ENCODE measurements around the gene STIMATE.

Gene STIMATE

DNA sequence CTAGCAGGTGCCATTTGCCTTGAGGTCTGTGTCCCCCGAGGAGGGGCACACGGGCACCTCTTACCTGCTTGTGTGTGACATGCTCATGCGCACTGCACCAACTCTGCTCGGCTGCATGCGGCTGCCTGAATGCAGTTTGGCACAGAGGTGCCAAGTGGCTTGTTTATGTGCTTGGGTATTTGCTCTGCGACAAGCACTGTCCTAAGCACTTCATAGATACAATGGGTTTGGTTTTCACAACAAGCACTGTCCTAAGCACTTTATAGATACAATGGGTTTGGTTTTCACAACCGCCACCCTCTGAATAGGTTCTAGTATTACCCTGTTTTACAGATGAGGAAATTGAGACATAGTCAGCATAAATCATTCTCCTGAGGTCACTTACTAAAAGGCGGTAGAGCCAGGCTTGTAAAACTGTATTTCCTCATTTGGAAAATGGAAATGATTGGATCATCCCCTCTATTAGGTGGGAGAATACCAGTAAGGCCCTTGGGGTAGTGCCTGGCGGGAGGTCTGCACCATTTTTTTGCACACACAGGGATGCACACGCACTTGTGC lies 67.4 kb downstream of the STIMATE start:
- no peaks in the 10 kb centered on the region for H3K36me3 ChIP-seq (ENCODE audit: control insufficient read depth, insufficient read depth, low read length, severe bottlenecking)
- no peaks in the 10 kb centered on the region for H3K9me3 ChIP-seq (ENCODE audit: control insufficient read depth, low read length)
- peaks cover 26% of the 10 kb centered on the region for H3K4me1 ChIP-seq (ENCODE audit: control insufficient read depth, insufficient read depth, low read length)
- no peak overlapping the region for H3K9ac ChIP-seq (ENCODE audit: low read length)
- H3K27me3 ChIP-seq (replicated peaks; ENCODE audit: control insufficient read depth, insufficient read depth, low read length): no peaks in the 10 kb centered on the region
- DNase-seq (ENCODE audit: low read depth): no peak
- H3K4me3 ChIP-seq (ENCODE audit: low read length): no peak overlapping the region

- H3K27me3 ChIP-seq (replicated peaks; ENCODE audit: control insufficient read depth, insufficient read depth, low read length): no peaks in the 10 kb centered on the region
- H3K9me3 ChIP-seq (ENCODE audit: control insufficient read depth, low read length): no peaks in the 10 kb centered on the region
- DNase-seq (ENCODE audit: low read depth): no peak
- H3K4me1 ChIP-seq (ENCODE audit: control insufficient read depth, insufficient read depth, low read length): peaks cover 21% of the 10 kb centered on the region
- no peak overlapping the region for H3K9ac ChIP-seq (ENCODE audit: low read length)
- H3K4me3 ChIP-seq (ENCODE audit: low read length): no peak overlapping the region
- no peaks in the 10 kb centered on the region for H3K36me3 ChIP-seq (ENCODE audit: control insufficient read depth, insufficient read depth, low read length, severe bottlenecking)
Observed at GRCh38 chr3:52829482-52829881, 67.9 kb downstream of the STIMATE start.

GRCh38 chr3:52827866-52828376 lies 69.4 kb downstream of the STIMATE start:
- Histone ChIP-seq H3K36me3 (ENCODE audit: control insufficient read depth, insufficient read depth, low read length, severe bottlenecking) (no peaks in the 10 kb centered on the region), H3K9me3 (ENCODE audit: control insufficient read depth, low read length) (no peaks in the 10 kb centered on the region)
- DNase-seq (ENCODE audit: low read depth): no peak

GRCh38 chr3:52827441-52827840 lies 69.9 kb downstream of the STIMATE start:
- Histone ChIP-seq H3K4me1 (ENCODE audit: control insufficient read depth, insufficient read depth, low read length) (peaks cover 21% of the 10 kb centered on the region), H3K4me3 (ENCODE audit: low read length) (no peak overlapping the region), H3K9ac (ENCODE audit: low read length) (no peak overlapping the region), H3K27me3 (replicated peaks; ENCODE audit: control insufficient read depth, insufficient read depth, low read length) (no peaks in the 10 kb centered on the region), H3K9me3 (ENCODE audit: control insufficient read depth, low read length) (no peaks in the 10 kb centered on the region), H3K36me3 (ENCODE audit: control insufficient read depth, insufficient read depth, low read length, severe bottlenecking) (no peaks in the 10 kb centered on the region)
- DNase-seq (ENCODE audit: low read depth): peak; percentile 18

More at GRCh38 chr3:52827866-52828376, 69.4 kb downstream of the STIMATE start:
- no peaks in the 10 kb centered on the region for H3K27me3 ChIP-seq (replicated peaks; ENCODE audit: control insufficient read depth, insufficient read depth, low read length)
- H3K4me1 ChIP-seq (ENCODE audit: control insufficient read depth, insufficient read depth, low read length): peaks cover 21% of the 10 kb centered on the region
- H3K4me3 ChIP-seq (ENCODE audit: low read length): no peak overlapping the region
- no peak overlapping the region for H3K9ac ChIP-seq (ENCODE audit: low read length)

- H3K9me3 ChIP-seq (ENCODE audit: control insufficient read depth, low read length): no peaks in the 10 kb centered on the region
- H3K9ac ChIP-seq (ENCODE audit: low read length): no peak overlapping the region
- no peak for DNase-seq (ENCODE audit: low read depth)
- H3K4me1 ChIP-seq (ENCODE audit: control insufficient read depth, insufficient read depth, low read length): no peaks in the 10 kb centered on the region
- peaks cover 4% of the 10 kb centered on the region for H3K27me3 ChIP-seq (replicated peaks; ENCODE audit: control insufficient read depth, insufficient read depth, low read length)
- H3K4me3 ChIP-seq (ENCODE audit: low read length): no peak overlapping the region
- H3K36me3 ChIP-seq (ENCODE audit: control insufficient read depth, insufficient read depth, low read length, severe bottlenecking): no peaks in the 10 kb centered on the region
Observed at GRCh38 chr3:52824037-52824436, 73.3 kb downstream of the STIMATE start.

GRCh38 chr3:52822363-52822762 lies 75.0 kb downstream of the STIMATE start:
- H3K27me3 ChIP-seq (replicated peaks; ENCODE audit: control insufficient read depth, insufficient read depth, low read length): peaks cover 5% of the 10 kb centered on the region
- no peaks in the 10 kb centered on the region for H3K9me3 ChIP-seq (ENCODE audit: control insufficient read depth, low read length)
- no peak overlapping the region for H3K9ac ChIP-seq (ENCODE audit: low read length)
- H3K4me3 ChIP-seq (ENCODE audit: low read length): no peak overlapping the region
- H3K4me1 ChIP-seq (ENCODE audit: control insufficient read depth, insufficient read depth, low read length): no peaks in the 10 kb centered on the region
- no peaks in the 10 kb centered on the region for H3K36me3 ChIP-seq (ENCODE audit: control insufficient read depth, insufficient read depth, low read length, severe bottlenecking)
- DNase-seq (ENCODE audit: low read depth): no peak

DNA sequence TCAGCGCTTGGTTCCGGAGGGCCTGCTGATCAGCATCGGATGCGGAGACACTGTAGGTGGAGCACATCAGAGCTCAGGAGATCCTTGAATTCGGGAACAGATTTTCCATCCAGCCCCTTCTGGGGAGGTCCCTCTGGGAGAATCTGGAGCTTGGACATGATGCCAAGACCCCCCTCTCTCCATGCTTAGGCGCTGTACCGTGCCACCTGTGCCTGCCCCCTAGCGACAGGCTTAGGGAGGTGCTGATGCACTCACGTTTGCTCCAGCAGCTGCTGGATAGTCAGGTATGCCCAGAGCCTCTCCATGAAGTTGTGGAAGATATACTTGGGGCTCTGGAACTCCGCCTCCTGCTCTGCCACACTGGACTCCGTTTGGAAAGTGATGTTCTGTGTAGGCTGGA lies 76.6 kb downstream of the STIMATE start:
- Histone ChIP-seq H3K4me1 (ENCODE audit: control insufficient read depth, insufficient read depth, low read length) (no peaks in the 10 kb centered on the region), H3K9ac (ENCODE audit: low read length) (no peak overlapping the region), H3K27me3 (replicated peaks; ENCODE audit: control insufficient read depth, insufficient read depth, low read length) (peaks cover 15% of the 10 kb centered on the region), H3K36me3 (ENCODE audit: control insufficient read depth, insufficient read depth, low read length, severe bottlenecking) (no peaks in the 10 kb centered on the region), H3K9me3 (ENCODE audit: control insufficient read depth, low read length) (no peaks in the 10 kb centered on the region), H3K4me3 (ENCODE audit: low read length) (no peak overlapping the region)
- peak; percentile 40 for DNase-seq (ENCODE audit: low read depth)

DNA sequence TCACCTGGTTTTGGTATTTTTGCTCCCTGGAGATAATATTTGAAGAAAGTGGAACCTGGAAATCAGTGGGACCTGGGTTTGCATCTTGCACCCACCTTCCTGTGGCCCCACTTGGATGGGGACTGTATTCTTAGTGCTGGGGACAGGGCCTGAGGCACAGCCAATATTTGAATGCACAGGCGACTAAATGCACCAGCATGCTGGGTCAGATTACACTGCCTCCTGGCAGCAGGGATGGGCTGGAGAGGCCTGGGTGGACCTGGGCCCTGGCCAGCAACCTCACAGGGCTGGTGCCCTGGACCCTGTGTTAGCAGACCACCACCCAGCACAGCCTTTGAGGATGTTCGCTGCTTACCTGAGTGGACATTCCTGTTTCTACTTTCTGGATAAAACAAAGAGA lies 77.4 kb downstream of the STIMATE start:
- Histone ChIP-seq H3K9ac (ENCODE audit: low read length) (no peak overlapping the region), H3K36me3 (ENCODE audit: control insufficient read depth, insufficient read depth, low read length, severe bottlenecking) (no peaks in the 10 kb centered on the region), H3K9me3 (ENCODE audit: control insufficient read depth, low read length) (no peaks in the 10 kb centered on the region), H3K27me3 (replicated peaks; ENCODE audit: control insufficient read depth, insufficient read depth, low read length) (peaks cover 15% of the 10 kb centered on the region), H3K4me1 (ENCODE audit: control insufficient read depth, insufficient read depth, low read length) (no peaks in the 10 kb centered on the region), H3K4me3 (ENCODE audit: low read length) (no peak overlapping the region)
- DNase-seq (ENCODE audit: low read depth): no peak

GRCh38 chr3:52817860-52818259 lies 79.5 kb downstream of the STIMATE start:
- H3K9me3 ChIP-seq (ENCODE audit: control insufficient read depth, low read length): no peaks in the 10 kb centered on the region
- DNase-seq (ENCODE audit: low read depth): no peak
- H3K4me1 ChIP-seq (ENCODE audit: control insufficient read depth, insufficient read depth, low read length): no peaks in the 10 kb centered on the region
- no peaks in the 10 kb centered on the region for H3K36me3 ChIP-seq (ENCODE audit: control insufficient read depth, insufficient read depth, low read length, severe bottlenecking)
- H3K4me3 ChIP-seq (ENCODE audit: low read length): no peak overlapping the region
- no peak overlapping the region for H3K9ac ChIP-seq (ENCODE audit: low read length)
- H3K27me3 ChIP-seq (replicated peaks; ENCODE audit: control insufficient read depth, insufficient read depth, low read length): peaks cover 21% of the 10 kb centered on the region

DNA sequence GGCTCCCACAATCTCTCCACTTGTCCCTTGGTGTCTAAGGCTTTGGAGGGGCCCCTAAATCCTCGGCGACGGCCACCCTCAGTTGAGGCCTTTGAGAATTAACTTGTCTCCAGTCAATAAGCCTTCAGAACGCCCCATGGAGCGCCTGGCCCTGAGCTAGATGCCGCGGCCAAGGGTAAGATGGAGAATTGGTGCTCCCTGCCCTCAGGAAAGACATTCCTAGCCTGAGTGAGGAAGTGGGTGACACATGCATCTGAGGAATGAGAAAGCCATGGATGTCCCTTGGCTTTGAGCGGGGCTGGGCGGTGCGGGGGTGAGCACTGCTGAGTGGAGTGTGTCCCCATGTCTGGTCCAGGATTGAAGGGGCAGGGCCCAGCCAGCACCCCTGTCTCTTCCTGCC lies 80.1 kb downstream of the STIMATE start:
- peaks cover 21% of the 10 kb centered on the region for H3K27me3 ChIP-seq (replicated peaks; ENCODE audit: control insufficient read depth, insufficient read depth, low read length)
- no peak for DNase-seq (ENCODE audit: low read depth)
- H3K9me3 ChIP-seq (ENCODE audit: control insufficient read depth, low read length): no peaks in the 10 kb centered on the region
- no peak overlapping the region for H3K9ac ChIP-seq (ENCODE audit: low read length)
- H3K4me3 ChIP-seq (ENCODE audit: low read length): no peak overlapping the region
- H3K36me3 ChIP-seq (ENCODE audit: control insufficient read depth, insufficient read depth, low read length, severe bottlenecking): no peaks in the 10 kb centered on the region
- H3K4me1 ChIP-seq (ENCODE audit: control insufficient read depth, insufficient read depth, low read length): no peaks in the 10 kb centered on the region

GRCh38 chr3:52816654-52817053 lies 80.7 kb downstream of the STIMATE start:
- H3K36me3 ChIP-seq (ENCODE audit: control insufficient read depth, insufficient read depth, low read length, severe bottlenecking): no peaks in the 10 kb centered on the region
- no peaks in the 10 kb centered on the region for H3K9me3 ChIP-seq (ENCODE audit: control insufficient read depth, low read length)
- no peaks in the 10 kb centered on the region for H3K4me1 ChIP-seq (ENCODE audit: control insufficient read depth, insufficient read depth, low read length)
- H3K27me3 ChIP-seq (replicated peaks; ENCODE audit: control insufficient read depth, insufficient read depth, low read length): peaks cover 20% of the 10 kb centered on the region
- DNase-seq (ENCODE audit: low read depth): no peak
- H3K4me3 ChIP-seq (ENCODE audit: low read length): no peak overlapping the region
- H3K9ac ChIP-seq (ENCODE audit: low read length): no peak overlapping the region

DNA sequence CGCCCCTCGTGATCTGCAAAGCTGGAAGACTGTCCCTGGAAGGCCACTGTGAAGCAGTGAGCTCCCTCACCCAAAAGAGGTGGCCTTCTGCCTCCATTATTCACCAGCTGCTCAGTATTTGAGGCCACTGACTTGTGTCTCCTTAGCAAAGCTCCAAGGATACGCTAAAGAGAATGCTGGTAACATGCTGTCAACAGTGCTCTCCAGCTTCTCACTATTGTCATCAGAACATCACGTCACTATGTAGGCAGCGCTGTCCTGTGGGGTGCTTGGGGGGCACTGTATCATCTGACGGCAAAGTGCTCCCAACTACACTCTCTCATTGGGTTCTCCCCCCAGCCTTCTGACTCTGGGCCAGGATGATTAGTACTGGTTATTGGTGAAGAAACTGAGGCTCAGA lies 81.1 kb downstream of the STIMATE start:
- H3K4me3 ChIP-seq (ENCODE audit: low read length): no peak overlapping the region
- H3K27me3 ChIP-seq (replicated peaks; ENCODE audit: control insufficient read depth, insufficient read depth, low read length): peaks cover 17% of the 10 kb centered on the region
- H3K4me1 ChIP-seq (ENCODE audit: control insufficient read depth, insufficient read depth, low read length): no peaks in the 10 kb centered on the region
- no peak for DNase-seq (ENCODE audit: low read depth)
- no peaks in the 10 kb centered on the region for H3K9me3 ChIP-seq (ENCODE audit: control insufficient read depth, low read length)
- no peak overlapping the region for H3K9ac ChIP-seq (ENCODE audit: low read length)
- no peaks in the 10 kb centered on the region for H3K36me3 ChIP-seq (ENCODE audit: control insufficient read depth, insufficient read depth, low read length, severe bottlenecking)
